Left hindlimb (tissue), 1 donor: ENCODE results near the gene SRCIN1.
A peak's percentile ranks its signal among the peaks of the same experiment; 100 is the strongest.

Experiments
- DNase-seq: peaks from one replicate; pipeline ENCODE4 v3.0.0-alpha.2; 2018

The SRCIN1 gene

GRCh38 chr17:38561416-38562214 lies 44.1 kb downstream of the SRCIN1 start:
- peak; percentile 29 for DNase-seq

GRCh38 chr17:38560503-38561318 lies 45.0 kb downstream of the SRCIN1 start:
- peak; percentile 19 for DNase-seq

- no peak for DNase-seq
These were observed 45.9 kb downstream of the SRCIN1 start for GRCh38 chr17:38559880-38560230.

- peak; percentile 83 for DNase-seq
These were observed 46.5 kb downstream of the SRCIN1 start for GRCh38 chr17:38559051-38559879.

GRCh38 chr17:38558728-38559050 lies 47.1 kb downstream of the SRCIN1 start:
- DNase-seq: no peak

- peak; percentile 90 for DNase-seq
These were observed 47.7 kb downstream of the SRCIN1 start for GRCh38 chr17:38557836-38558727.

- no peak for DNase-seq
These were observed 48.4 kb downstream of the SRCIN1 start for GRCh38 chr17:38557396-38557795.

GRCh38 chr17:38556239-38556638 lies 49.5 kb downstream of the SRCIN1 start:
- no peak for DNase-seq

GRCh38 chr17:38554430-38555350 lies 51.1 kb downstream of the SRCIN1 start:
- DNase-seq: no peak

GRCh38 chr17:38552343-38552742 lies 53.4 kb downstream of the SRCIN1 start:
- DNase-seq: no peak

GRCh38 chr17:38551121-38551520 lies 54.6 kb downstream of the SRCIN1 start:
- DNase-seq: no peak

- no peak for DNase-seq
These were observed 55.1 kb downstream of the SRCIN1 start for GRCh38 chr17:38550661-38551060.

GRCh38 chr17:38549285-38549684 lies 56.5 kb downstream of the SRCIN1 start:
- DNase-seq: no peak

GRCh38 chr17:38547444-38547843 lies 58.3 kb downstream of the SRCIN1 start:
- no peak for DNase-seq

- no peak for DNase-seq
These were observed 59.4 kb downstream of the SRCIN1 start for GRCh38 chr17:38546396-38546795.

- DNase-seq: no peak
These were observed 60.1 kb downstream of the SRCIN1 start for GRCh38 chr17:38545531-38546225.

GRCh38 chr17:38544839-38545209 lies 60.9 kb downstream of the SRCIN1 start:
- no peak for DNase-seq

- no peak for DNase-seq
These were observed 61.4 kb downstream of the SRCIN1 start for GRCh38 chr17:38544175-38544838.

- DNase-seq: no peak
These were observed 62.2 kb downstream of the SRCIN1 start for GRCh38 chr17:38543403-38544174.
